Effector memory CD8-positive, alpha-beta T cell (primary cell): ENCODE data around the gene TFEC.
"Not testable (repeated sequence)": the region's sequence is repeated elsewhere in the genome, so short reads cannot be mapped to it uniquely, and the experiment has no call there.

Experiments used
- ATAC-seq: fragments of 150-1000 bp; cut with Tn5 transposase; replicated peaks from 2 replicates; pipeline ENCODE4 v1.10.0; 2021; ENCODE audit warnings: mild to moderate bottlenecking, moderate library complexity
- DNase-seq, 3 experiments: peaks; one replicate each; pipeline ENCODE4 v3.0.0; 2021
- H3K27ac Mint-ChIP-seq, 2 donors: one replicate each; pipeline ENCODE4 v1.8.0; 2022; ENCODE audit warnings: mild to moderate bottlenecking in 2 of 2, mixed read lengths in 2 of 2, moderate library complexity in 2 of 2
- H3K27me3 Mint-ChIP-seq, 2 donors: one replicate each; pipeline ENCODE4 v1.8.0; 2022; ENCODE audit warnings: mixed read lengths in 2 of 2
- H3K36me3 Mint-ChIP-seq: one replicate; pipeline ENCODE4 v1.8.0; 2022; ENCODE audit warnings: mild to moderate bottlenecking, moderate library complexity, mixed read lengths; ENCODE audit not compliant: insufficient read depth
- H3K4me1 Mint-ChIP-seq, 2 donors: one replicate each; pipeline ENCODE4 v1.8.0; 2022; ENCODE audit warnings: low read depth in 2 of 2, mixed read lengths in 2 of 2
- H3K4me3 Mint-ChIP-seq, 2 donors: one replicate each; pipeline ENCODE4 v1.8.0; 2022; ENCODE audit warnings: mild to moderate bottlenecking in 2 of 2, mixed read lengths in 2 of 2, moderate library complexity in 2 of 2
- H3K9me3 Mint-ChIP-seq, 2 donors: one replicate each; pipeline ENCODE4 v1.8.0; 2022; ENCODE audit warnings: mixed read lengths in 2 of 2
- total RNA-seq, 9 experiments: gene quantifications; one replicate each; lab custom pipeline; 2026; lab: John Stamatoyannopoulos, UW

Gene TFEC, protein sequence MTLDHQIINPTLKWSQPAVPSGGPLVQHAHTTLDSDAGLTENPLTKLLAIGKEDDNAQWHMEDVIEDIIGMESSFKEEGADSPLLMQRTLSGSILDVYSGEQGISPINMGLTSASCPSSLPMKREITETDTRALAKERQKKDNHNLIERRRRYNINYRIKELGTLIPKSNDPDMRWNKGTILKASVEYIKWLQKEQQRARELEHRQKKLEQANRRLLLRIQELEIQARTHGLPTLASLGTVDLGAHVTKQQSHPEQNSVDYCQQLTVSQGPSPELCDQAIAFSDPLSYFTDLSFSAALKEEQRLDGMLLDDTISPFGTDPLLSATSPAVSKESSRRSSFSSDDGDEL
- 0 to 0.21 (median 0.06) reads per million in 9 experiments for total RNA-seq

GRCh38 chr7:116030651-116031276 is at the start of gene TFEC:
Gene TFEC (minus strand): TSS chr7:116030763. CDS start chr7:115984441, 46,322 bp downstream.
- no peaks in the 10 kb centered on the region for H3K27me3 Mint-ChIP-seq
- no peaks in the 10 kb centered on the region for H3K4me1 Mint-ChIP-seq
- no peak within 1 kb of the TSS for H3K27ac Mint-ChIP-seq
- H3K4me3 Mint-ChIP-seq = no peak within 1 kb of the TSS
- ATAC-seq (no peak), DNase-seq (no peak)
- no peaks in the 10 kb centered on the region for H3K9me3 Mint-ChIP-seq
- no peaks in the 10 kb centered on the region for H3K36me3 Mint-ChIP-seq

GRCh38 chr7:116075351-116076145 is 45.0 kb upstream of the TFEC start:
- ATAC-seq = no peak
- peaks cover 0 to 14% of the 10 kb centered on the region in 2 donors for H3K27me3 Mint-ChIP-seq
- H3K36me3 Mint-ChIP-seq = no peaks in the 10 kb centered on the region
- no peaks in the 10 kb centered on the region for H3K4me1 Mint-ChIP-seq
- peaks cover 0 to 1% of the 10 kb centered on the region in 2 donors for H3K9me3 Mint-ChIP-seq
- no peak overlapping the region for H3K4me3 Mint-ChIP-seq
- DNase-seq = no peak
- H3K27ac Mint-ChIP-seq = no peak overlapping the region

- H3K4me1 Mint-ChIP-seq = no peaks in the 10 kb centered on the region
- H3K27ac Mint-ChIP-seq = no peak overlapping the region
- no peak for DNase-seq
- ATAC-seq = no peak
- H3K27me3 Mint-ChIP-seq = peaks cover 0 to 14% of the 10 kb centered on the region in 2 donors
- no peaks in the 10 kb centered on the region for H3K9me3 Mint-ChIP-seq
- no peak overlapping the region for H3K4me3 Mint-ChIP-seq
- no peaks in the 10 kb centered on the region for H3K36me3 Mint-ChIP-seq
These were observed 41.1 kb upstream of the TFEC start for GRCh38 chr7:116071629-116072028.

DNA sequence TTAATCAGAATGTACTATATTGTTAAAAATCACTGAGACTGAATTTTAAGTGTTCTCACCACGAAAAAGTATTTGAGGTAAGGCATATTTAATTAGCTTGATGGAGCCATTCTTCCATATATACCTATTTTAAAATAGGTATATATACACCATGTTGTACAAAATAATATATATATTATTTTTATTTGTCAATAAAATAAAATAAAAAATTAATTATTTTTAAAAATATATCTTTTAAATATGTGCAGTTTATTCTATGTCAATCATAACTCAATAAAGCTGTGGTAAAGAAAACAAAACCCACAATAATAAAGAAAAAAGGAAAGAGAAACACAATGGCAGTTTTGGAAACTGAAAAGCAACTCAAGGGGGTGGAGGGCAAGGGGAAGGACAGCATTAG is 33.6 kb upstream of the TFEC start:
- Mint-ChIP-seq H3K27ac (no peak overlapping the region), H3K27me3 (no peaks in the 10 kb centered on the region), H3K36me3 (no peaks in the 10 kb centered on the region), H3K4me3 (no peak overlapping the region), H3K9me3 (no peaks in the 10 kb centered on the region), H3K4me1 (no peaks in the 10 kb centered on the region)
- DNase-seq = no peak
- ATAC-seq = no peak

DNA sequence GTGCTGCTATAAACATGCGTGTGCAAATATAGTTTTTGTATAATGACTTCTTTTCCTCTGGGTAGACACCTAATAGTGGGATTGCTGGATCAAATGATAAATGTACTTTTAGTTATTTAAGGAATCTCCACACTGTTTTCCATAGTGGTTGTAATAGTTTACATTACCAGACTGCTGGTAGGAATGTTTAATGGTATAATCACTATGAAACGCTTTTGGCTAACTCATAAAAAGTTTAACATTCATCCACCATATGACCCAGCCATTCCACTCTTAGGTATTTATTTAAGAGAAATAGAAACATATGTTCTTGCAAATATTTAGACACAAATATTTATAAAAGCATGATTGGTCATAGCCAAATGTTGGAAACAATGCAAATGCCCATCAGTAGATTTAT is 32.1 kb upstream of the TFEC start:
- DNase-seq = no peak
- ATAC-seq = no peak
- no peak overlapping the region for H3K27ac Mint-ChIP-seq
- peaks cover 2% of the 10 kb centered on the region for H3K36me3 Mint-ChIP-seq
- H3K9me3 Mint-ChIP-seq = no peaks in the 10 kb centered on the region
- H3K4me1 Mint-ChIP-seq = no peaks in the 10 kb centered on the region
- no peak overlapping the region for H3K4me3 Mint-ChIP-seq
- no peaks in the 10 kb centered on the region for H3K27me3 Mint-ChIP-seq

- Mint-ChIP-seq H3K9me3 (peaks cover 0 to 8% of the 10 kb centered on the region in 2 donors), H3K27me3 (no peaks in the 10 kb centered on the region), H3K4me3 (no peak overlapping the region), H3K27ac (no peak overlapping the region), H3K36me3 (no peaks in the 10 kb centered on the region), H3K4me1 (no peaks in the 10 kb centered on the region)
- DNase-seq = no peak
- ATAC-seq = no peak
These were observed 21.4 kb upstream of the TFEC start for GRCh38 chr7:116052006-116052405.

DNA sequence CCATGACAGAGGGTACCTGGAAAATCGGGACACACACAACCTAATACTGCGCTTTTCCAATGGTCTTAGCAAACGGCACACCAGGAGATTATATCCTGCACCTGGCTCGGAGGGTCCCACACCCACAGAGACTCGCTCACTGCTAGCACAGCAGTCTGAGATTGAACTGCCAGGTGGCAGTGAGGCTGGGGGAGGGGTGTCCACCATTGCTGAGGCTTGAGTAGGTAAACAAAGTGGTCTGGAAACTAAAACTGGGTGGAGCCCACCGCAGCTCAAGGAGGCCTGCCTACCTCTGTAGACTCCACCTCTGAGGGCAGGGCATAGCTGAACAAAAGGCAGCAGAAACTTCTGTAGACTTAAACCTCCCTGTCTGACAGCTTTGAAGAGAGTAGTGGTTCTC is 16.7 kb upstream of the TFEC start:
- H3K9me3 Mint-ChIP-seq, H3K4me1 Mint-ChIP-seq, H3K27ac Mint-ChIP-seq, H3K27me3 Mint-ChIP-seq, ATAC-seq, DNase-seq, H3K36me3 Mint-ChIP-seq, H3K4me3 Mint-ChIP-seq: not testable (repeated sequence)

DNA sequence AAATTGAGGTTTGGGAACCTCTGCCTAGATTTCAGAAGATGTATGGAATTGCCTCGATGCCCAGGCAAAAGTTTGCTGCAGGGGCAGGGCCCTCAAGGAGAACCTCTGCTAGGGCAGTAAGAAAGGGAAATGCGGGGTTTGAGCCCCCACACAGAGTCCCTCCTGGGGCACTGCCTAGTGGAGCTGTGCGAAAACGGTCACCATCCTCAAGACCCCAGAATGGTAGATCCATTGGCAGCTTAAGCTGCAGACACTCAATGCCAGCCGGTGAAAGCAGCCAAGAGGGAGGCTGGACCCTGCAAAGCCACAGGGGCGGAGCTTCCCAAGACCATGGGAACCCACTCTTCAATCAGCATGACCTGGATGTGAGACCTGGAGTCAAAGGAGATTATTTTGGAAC is 15.0 kb upstream of the TFEC start:
- no peak for DNase-seq
- Mint-ChIP-seq H3K4me1 (no peaks in the 10 kb centered on the region), H3K27ac (no peak overlapping the region), H3K4me3 (no peak overlapping the region), H3K36me3 (no peaks in the 10 kb centered on the region), H3K9me3 (peaks cover 0 to 8% of the 10 kb centered on the region in 2 donors), H3K27me3 (peaks cover 0 to 9% of the 10 kb centered on the region in 2 donors)
- no peak for ATAC-seq

- DNase-seq (no peak), ATAC-seq (no peak)
- H3K27me3 Mint-ChIP-seq = peaks cover 0 to 9% of the 10 kb centered on the region in 2 donors
- H3K9me3 Mint-ChIP-seq = no peaks in the 10 kb centered on the region
- no peak overlapping the region for H3K27ac Mint-ChIP-seq
- H3K4me1 Mint-ChIP-seq = no peaks in the 10 kb centered on the region
- H3K4me3 Mint-ChIP-seq = no peak overlapping the region
- no peaks in the 10 kb centered on the region for H3K36me3 Mint-ChIP-seq
These were observed 11.1 kb upstream of the TFEC start for GRCh38 chr7:116041615-116042014.

DNA sequence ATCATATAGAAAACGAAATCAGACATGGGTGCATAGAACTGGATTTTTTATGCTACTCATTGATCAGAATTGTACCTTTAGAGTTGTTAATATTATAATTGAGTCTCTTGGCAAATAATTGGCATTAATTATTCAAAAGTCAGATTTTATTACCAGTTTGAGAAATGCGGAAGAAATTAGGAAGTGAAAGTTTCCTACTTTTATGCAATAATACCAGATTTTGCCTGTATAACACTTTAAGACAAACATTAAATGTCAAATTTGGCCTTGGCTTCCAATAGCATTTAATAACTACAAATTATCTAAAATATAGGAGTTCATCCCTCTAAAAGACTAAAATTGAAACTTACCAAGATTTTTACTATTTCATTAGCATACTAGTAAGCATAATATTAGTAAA is 6.8 kb upstream of the TFEC start:
- Mint-ChIP-seq H3K27ac (no peak overlapping the region), H3K4me3 (no peak overlapping the region), H3K4me1 (no peaks in the 10 kb centered on the region), H3K36me3 (no peaks in the 10 kb centered on the region), H3K27me3 (no peaks in the 10 kb centered on the region), H3K9me3 (no peaks in the 10 kb centered on the region)
- DNase-seq (no peak), ATAC-seq (no peak)

- no peaks in the 10 kb centered on the region for H3K4me1 Mint-ChIP-seq
- H3K27ac Mint-ChIP-seq = no peak overlapping the region
- no peak for DNase-seq
- no peaks in the 10 kb centered on the region for H3K36me3 Mint-ChIP-seq
- no peak overlapping the region for H3K4me3 Mint-ChIP-seq
- H3K9me3 Mint-ChIP-seq = no peaks in the 10 kb centered on the region
- no peak for ATAC-seq
- H3K27me3 Mint-ChIP-seq = no peaks in the 10 kb centered on the region
These were observed 3.8 kb upstream of the TFEC start for GRCh38 chr7:116034411-116034810.

GRCh38 chr7:116032886-116033285 is 2.3 kb upstream of the TFEC start:
- DNase-seq (no peak), ATAC-seq (no peak)
- no peaks in the 10 kb centered on the region for H3K36me3 Mint-ChIP-seq

DNA sequence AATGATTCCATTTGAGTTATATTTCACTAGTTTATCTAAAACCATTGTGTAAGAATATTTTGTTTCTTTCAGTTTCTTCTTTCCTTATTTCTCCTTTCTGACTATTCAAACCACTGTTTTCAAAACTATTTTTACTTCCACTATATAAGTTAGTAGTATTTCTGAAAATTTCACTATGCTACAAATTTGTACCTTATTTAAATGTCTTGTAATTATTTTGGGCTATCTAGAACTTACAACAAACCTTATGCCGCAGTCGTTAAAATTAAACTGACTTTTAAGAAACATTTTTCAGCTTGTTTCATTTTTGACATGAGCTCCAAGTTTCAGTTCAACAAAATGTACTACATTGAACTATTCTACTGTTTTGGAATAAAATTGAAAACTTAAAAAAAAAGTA is 1.8 kb downstream of the TFEC start:
- no peak overlapping the region for H3K4me3 Mint-ChIP-seq
- no peaks in the 10 kb centered on the region for H3K36me3 Mint-ChIP-seq
- H3K4me1 Mint-ChIP-seq = no peaks in the 10 kb centered on the region
- no peaks in the 10 kb centered on the region for H3K27me3 Mint-ChIP-seq
- H3K27ac Mint-ChIP-seq = no peak overlapping the region
- no peaks in the 10 kb centered on the region for H3K9me3 Mint-ChIP-seq
- DNase-seq = no peak
- ATAC-seq = no peak

More at GRCh38 chr7:116032886-116033285, 2.3 kb upstream of the TFEC start:
- no peaks in the 10 kb centered on the region for H3K9me3 Mint-ChIP-seq
- no peak overlapping the region for H3K4me3 Mint-ChIP-seq
- H3K4me1 Mint-ChIP-seq = no peaks in the 10 kb centered on the region
- H3K27ac Mint-ChIP-seq = no peak overlapping the region
- H3K27me3 Mint-ChIP-seq = no peaks in the 10 kb centered on the region
